AG04450 (cell line): ENCODE results near the gene TRPM2. TPM values are rescaled to one million over a fixed set of nuclear protein-coding genes. Genes with fewer than 3 reads are reported as not detected.

ENCODE experiments used
- CTCF ChIA-PET: fragments of 300-600, 350-600 bp; formaldehyde crosslinking; extraction: SDS; loops from one replicate; lab custom pipeline; 2022; ENCODE audit warnings: antibody characterized with exemption, inconsistent platforms; lab: Charles Lee
- POLR2A ChIA-PET: fragments of 350-600 bp; formaldehyde crosslinking; extraction: SDS; loops from one replicate; lab custom pipeline; 2021; ENCODE audit warnings: antibody characterized with exemption, inconsistent platforms; lab: Yijun Ruan, JAX
- DNase-seq: peaks from one replicate; pipeline ENCODE4 v3.0.0-alpha.2; 2011; ENCODE audit warnings: low read depth, low spot score
- H3K27ac ChIP-seq: one replicate; pipeline ENCODE4 v1.5.1; 2012; ENCODE audit warnings: low read depth, low read length, control low read depth
- H3K27me3 ChIP-seq: one replicate; pipeline ENCODE4 v1.6.0; 2012; ENCODE audit warnings: low read length; ENCODE audit not compliant: control insufficient read depth, insufficient read depth
- H3K4me3 ChIP-seq: 2 replicates; pipeline ENCODE4 v1.5.1; 2011; ENCODE audit warnings: mild to moderate bottlenecking, low read depth, low read length, control low read depth
- H3K9me3 ChIP-seq: 2 replicates; pipeline ENCODE4 v1.5.1; 2012; ENCODE audit warnings: low read length; ENCODE audit not compliant: control insufficient read depth, insufficient read depth
- CTCF ChIP-seq: IDR thresholded peaks from 2 replicates; pipeline ENCODE4 v1.5.1; 2011; ENCODE audit warnings: low read depth, low read length, control low read depth, inconsistent platforms
- polyA plus RNA-seq: library from polyadenylated mRNA; depleted of rRNA; stranded (reverse); fragments of >200 nt; gene quantifications from 2 replicates; pipeline ENCODE4 v1.2.3, GENCODE V29; 2011

TRPM2 gene
- polyA plus RNA-seq, 1 experiment, result not detected

GRCh38 chr21:44333509-44334328, 19.7 kb upstream of the TRPM2 start:
- H3K27me3 ChIP-seq, result no peaks in the 10 kb centered on the region
- POLR2A ChIA-PET, result interaction anchor here (0.8 kb wide), 1 partner anchor 15 kb away, joined by 4 read pairs; no protein-coding TSS in a partner anchor
- no peak overlapping the region for H3K4me3 ChIP-seq
- CTCF ChIA-PET, result no interaction called here
- peaks cover 7% of the 10 kb centered on the region; the same call in 1 of the 2 replicates for H3K9me3 ChIP-seq
- no peak overlapping the region for H3K27ac ChIP-seq
- no peak for TF ChIP-seq CTCF
- DNase-seq, result no peak

- no peak overlapping the region for H3K27ac ChIP-seq
- H3K27me3 ChIP-seq, result no peaks in the 10 kb centered on the region
- CTCF ChIA-PET, result no interaction called here
- H3K4me3 ChIP-seq, result no peak overlapping the region
- DNase-seq, result no peak
- no peak for TF ChIP-seq CTCF
- POLR2A ChIA-PET, result no interaction called here
- peaks cover 7% of the 10 kb centered on the region; the same call in 1 of the 2 replicates for H3K9me3 ChIP-seq
Observed at GRCh38 chr21:44334329-44335030, 18.9 kb upstream of the TRPM2 start.

GRCh38 chr21:44335266-44336059, 18.0 kb upstream of the TRPM2 start:
- CTCF ChIA-PET, result no interaction called here
- H3K27me3 ChIP-seq, result no peaks in the 10 kb centered on the region

GRCh38 chr21:44337449-44337848, 16.0 kb upstream of the TRPM2 start:
- ChIA-PET POLR2A (no interaction called here), CTCF (interaction anchor here (1.4 to 1.9 kb wide), 2 partner anchors 33 to 40 kb away, joined by 5 to 8 read pairs; no protein-coding TSS in a partner anchor)
- Histone ChIP-seq H3K27me3 (no peaks in the 10 kb centered on the region), H3K9me3 (peaks cover 7% of the 10 kb centered on the region; the same call in 1 of the 2 replicates), H3K4me3 (no peak overlapping the region), H3K27ac (no peak overlapping the region)
- DNase-seq, result no peak
- TF ChIP-seq CTCF, result no peak

More at GRCh38 chr21:44335266-44336059, 18.0 kb upstream of the TRPM2 start:
- TF ChIP-seq CTCF, result no peak
- H3K9me3 ChIP-seq, result peaks cover 7% of the 10 kb centered on the region; the same call in 1 of the 2 replicates
- H3K27ac ChIP-seq, result no peak overlapping the region
- DNase-seq, result no peak
- no peak overlapping the region for H3K4me3 ChIP-seq
- POLR2A ChIA-PET, result interaction anchor here (0.6 kb wide), 1 partner anchor 349 kb away, joined by 11 read pairs; no protein-coding TSS in a partner anchor
